Body of pancreas (tissue), 4 donors: Measurements from ENCODE around the gene CCDC34. TPM values are rescaled to one million over a fixed set of nuclear protein-coding genes. Genes with fewer than 3 reads are reported as not detected.

Source experiments
- ATAC-seq: fragments of 150-250 bp; one replicate; pipeline ENCODE4 v1.9.1; 2016
- DNase-seq, 4 donors: peaks; one replicate each; pipeline ENCODE4 v3.0.0-alpha.2; 2019
- H3K27ac ChIP-seq, 4 donors: fragments of 200-600 bp; sonication (generic); 1 replicate in 3 of 4; 2 replicates in 1 of 4; pipeline versions ENCODE4 v1.5.1 to v1.6.1; 2016 to 2019; ENCODE audit warnings: mild to moderate bottlenecking in 1 of 4, mixed read lengths in 1 of 4, moderate library complexity in 1 of 4
- H3K27me3 ChIP-seq, 2 donors: fragments of 200-600 bp; sonication (generic); one replicate each; pipeline ENCODE4 v1.6.0; 2016; ENCODE audit warnings: mild to moderate bottlenecking in 1 of 2
- H3K36me3 ChIP-seq, 2 donors: fragments of 200-600 bp; sonication (generic); replicated peaks in 1 of 2; 2 replicates each; pipeline ENCODE4 v1.5.1; 2016; ENCODE audit warnings: low read depth in 2 of 2; ENCODE audit not compliant: insufficient read depth in 1 of 2
- H3K4me1 ChIP-seq: fragments of 200-600 bp; sonication (generic); one replicate; pipeline ENCODE4 v1.6.0; 2016
- H3K4me3 ChIP-seq, 2 donors: fragments of 200-600 bp; sonication (generic); 1 replicate in 1 of 2; 2 replicates in 1 of 2; pipeline ENCODE4 v1.5.1; 2016 to 2019
- H3K9me3 ChIP-seq, 3 donors: fragments of 200-600 bp; sonication (generic); 1 replicate in 2 of 3; 2 replicates in 1 of 3; pipeline ENCODE4 v1.5.1; 2016
- POLR2A ChIP-seq, 3 donors: fragments of 450-650 bp; IDR thresholded peaks; one replicate each; pipeline ENCODE4 v1.6.1; 2016; ENCODE audit warnings: antibody characterized with exemption in 3 of 3, mild to moderate bottlenecking in 2 of 3
- WGBS, 2 donors: methylation state at CpG; one replicate each; pipeline ENCODE4 v1.1.5; 2017; 5-methylcytosine and 5-hydroxymethylcytosine counted together
- intact Hi-C: fragments of 100-400 bp; cut with DNase I; formaldehyde crosslinking; loops from one replicate; pipeline ENCODE4 v1.15.1; 2023
- total RNA-seq, 2 donors: library from RNA; depleted of rRNA; stranded (reverse); fragments of >200 nt; gene quantifications; one replicate each; pipeline ENCODE4 v1.1.0, GENCODE V29; 2016
- TF ChIP-seq, protein P1 (sequence below), 7 experiments: fragments of 450-650 bp in 4 of 7; fragments of 200-600 bp in 3 of 7; sonication (generic) in 3 of 7; IDR thresholded peaks; one replicate each; pipeline ENCODE4 v1.5.1; 2016 to 2019; ENCODE audit warnings: antibody characterized with exemption in 7 of 7

The CCDC34 gene
- total RNA-seq, 2 donors from 2014 or later: 3.6 to 5.9 TPM

DNA sequence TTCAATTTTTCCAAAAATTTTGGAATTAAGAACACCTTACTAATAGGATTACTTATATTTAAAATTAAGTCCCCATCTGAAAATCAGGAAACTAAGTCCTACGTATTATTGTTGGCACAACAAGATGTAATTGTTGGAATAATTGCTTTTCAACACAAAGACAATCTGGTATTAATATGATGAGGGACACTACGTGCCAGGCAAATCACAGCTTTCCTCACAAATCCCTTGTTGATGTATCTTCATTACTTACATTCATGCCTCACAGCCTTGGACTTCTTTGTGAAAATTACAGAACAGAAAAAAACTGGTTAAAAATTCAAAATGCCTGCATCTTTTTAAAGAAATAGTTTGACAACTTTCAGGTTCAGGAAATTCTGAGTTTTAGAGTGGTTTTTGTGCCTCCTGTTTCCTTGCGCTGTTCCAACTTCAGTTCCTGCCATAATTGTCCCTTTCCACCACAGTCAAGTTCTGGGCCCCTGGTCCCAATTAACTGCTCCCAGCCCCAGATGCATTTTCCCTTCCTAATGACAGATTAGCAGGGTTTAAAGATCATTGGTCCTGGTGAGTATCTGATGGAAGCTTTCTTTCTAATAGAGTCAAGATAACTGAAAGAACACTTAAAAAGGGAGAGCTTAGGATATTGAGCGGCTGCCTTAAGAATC lies 23.3 kb upstream of the CCDC34 start:
- WGBS, 2 donors: 88 to 93% methylated on average over 4 of the region's 4 CpGs
- no peak for TF ChIP-seq POLR2A (IDR thresholded peaks at IDR 0.05)
- TF ChIP-seq, protein P1, sequence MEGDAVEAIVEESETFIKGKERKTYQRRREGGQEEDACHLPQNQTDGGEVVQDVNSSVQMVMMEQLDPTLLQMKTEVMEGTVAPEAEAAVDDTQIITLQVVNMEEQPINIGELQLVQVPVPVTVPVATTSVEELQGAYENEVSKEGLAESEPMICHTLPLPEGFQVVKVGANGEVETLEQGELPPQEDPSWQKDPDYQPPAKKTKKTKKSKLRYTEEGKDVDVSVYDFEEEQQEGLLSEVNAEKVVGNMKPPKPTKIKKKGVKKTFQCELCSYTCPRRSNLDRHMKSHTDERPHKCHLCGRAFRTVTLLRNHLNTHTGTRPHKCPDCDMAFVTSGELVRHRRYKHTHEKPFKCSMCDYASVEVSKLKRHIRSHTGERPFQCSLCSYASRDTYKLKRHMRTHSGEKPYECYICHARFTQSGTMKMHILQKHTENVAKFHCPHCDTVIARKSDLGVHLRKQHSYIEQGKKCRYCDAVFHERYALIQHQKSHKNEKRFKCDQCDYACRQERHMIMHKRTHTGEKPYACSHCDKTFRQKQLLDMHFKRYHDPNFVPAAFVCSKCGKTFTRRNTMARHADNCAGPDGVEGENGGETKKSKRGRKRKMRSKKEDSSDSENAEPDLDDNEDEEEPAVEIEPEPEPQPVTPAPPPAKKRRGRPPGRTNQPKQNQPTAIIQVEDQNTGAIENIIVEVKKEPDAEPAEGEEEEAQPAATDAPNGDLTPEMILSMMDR (IDR thresholded peaks at IDR 0.05): no peak

DNA sequence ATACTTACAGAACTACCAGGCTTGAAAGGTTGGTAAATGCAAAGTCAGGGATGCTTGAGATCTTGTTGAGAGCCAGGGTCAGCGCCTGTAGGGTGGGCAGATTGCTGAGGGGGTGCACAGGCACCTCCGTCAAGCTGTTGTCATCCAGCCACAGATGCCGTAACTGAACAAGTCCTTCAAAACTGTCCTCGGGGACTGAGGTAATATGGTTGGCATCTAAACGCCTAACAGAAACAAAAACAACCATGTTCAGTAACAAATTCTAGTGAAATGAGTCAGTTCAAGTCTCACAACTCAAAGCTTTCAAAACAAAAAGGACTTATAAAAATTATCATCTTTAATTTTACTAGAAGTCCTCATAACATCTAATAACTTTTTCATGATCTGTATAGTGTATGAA lies 22.2 kb upstream of the CCDC34 start:
- peaks cover 0 to 2% of the 10 kb centered on the region in 2 donors for H3K36me3 ChIP-seq
- intact Hi-C loops: no loop called here
- DNase-seq: no peak
- H3K27ac ChIP-seq: no peak overlapping the region
- TF ChIP-seq POLR2A (IDR thresholded peaks at IDR 0.05): no peak
- TF ChIP-seq, protein P1 (IDR thresholded peaks at IDR 0.05): no peak
- WGBS, 2 donors: 77 to 85% methylated on average over 5 of the region's 5 CpGs
- ATAC-seq: no peak
- H3K4me3 ChIP-seq: no peak overlapping the region
- no peaks in the 10 kb centered on the region for H3K27me3 ChIP-seq
- peaks cover 49% of the 10 kb centered on the region for H3K4me1 ChIP-seq
- no peaks in the 10 kb centered on the region for H3K9me3 ChIP-seq

More for the DNA sequence above, 23.3 kb upstream of the CCDC34 start:
- H3K4me3 ChIP-seq: no peak overlapping the region
- peaks cover 0 to 2% of the 10 kb centered on the region in 2 donors for H3K36me3 ChIP-seq
- ATAC-seq (no peak), DNase-seq (no peak)
- H3K4me1 ChIP-seq: peaks cover 47% of the 10 kb centered on the region
- H3K27me3 ChIP-seq: no peaks in the 10 kb centered on the region
- intact Hi-C loops: no loop called here
- H3K27ac ChIP-seq: peak overlapping the region in 1 of 4 donors; percentile 19
- H3K9me3 ChIP-seq: no peaks in the 10 kb centered on the region

GRCh38 chr11:27384227-27384626 lies 21.2 kb upstream of the CCDC34 start:
- Histone ChIP-seq H3K27ac (no peak overlapping the region), H3K4me1 (peaks cover 49% of the 10 kb centered on the region), H3K27me3 (no peaks in the 10 kb centered on the region), H3K9me3 (no peaks in the 10 kb centered on the region), H3K4me3 (no peak overlapping the region), H3K36me3 (peaks cover 0 to 6% of the 10 kb centered on the region in 2 donors)
- ATAC-seq (no peak), DNase-seq (no peak)
- TF ChIP-seq, protein P1 (IDR thresholded peaks at IDR 0.05): no peak
- no peak for TF ChIP-seq POLR2A (IDR thresholded peaks at IDR 0.05)
- intact Hi-C loops: no loop called here

DNA sequence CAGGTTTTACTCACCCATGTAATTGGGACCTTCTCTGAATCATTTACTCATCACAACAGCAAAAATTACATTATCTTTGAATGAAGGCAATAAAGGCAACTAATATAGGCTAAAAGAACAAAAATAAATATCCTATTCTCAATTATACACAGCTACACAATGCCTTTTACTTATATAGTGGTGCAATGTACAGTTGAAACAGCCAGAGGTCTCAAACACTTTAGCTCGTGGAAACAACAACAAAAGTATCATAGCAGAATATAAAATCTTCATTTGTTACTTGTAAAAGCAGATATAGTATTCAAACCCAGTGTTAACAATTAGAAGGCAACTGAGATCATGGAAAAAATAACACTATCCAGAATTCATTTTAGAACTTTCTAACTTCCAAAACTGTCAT lies 20.6 kb upstream of the CCDC34 start:
- 59 to 75% methylated on average over 1 of the region's 1 CpG for WGBS, 2 donors
- intact Hi-C loops: no loop called here
- peaks cover 0 to 6% of the 10 kb centered on the region in 2 donors for H3K36me3 ChIP-seq
- DNase-seq (no peak), ATAC-seq (no peak)
- H3K27ac ChIP-seq: peak overlapping the region in 2 of 4 donors; percentile 82 to 87
- TF ChIP-seq, protein P1 (IDR thresholded peaks at IDR 0.05): no peak
- no peak for TF ChIP-seq POLR2A (IDR thresholded peaks at IDR 0.05)
- peaks cover 49% of the 10 kb centered on the region for H3K4me1 ChIP-seq
- H3K9me3 ChIP-seq: no peaks in the 10 kb centered on the region
- H3K4me3 ChIP-seq: no peak overlapping the region
- H3K27me3 ChIP-seq: no peaks in the 10 kb centered on the region

DNA sequence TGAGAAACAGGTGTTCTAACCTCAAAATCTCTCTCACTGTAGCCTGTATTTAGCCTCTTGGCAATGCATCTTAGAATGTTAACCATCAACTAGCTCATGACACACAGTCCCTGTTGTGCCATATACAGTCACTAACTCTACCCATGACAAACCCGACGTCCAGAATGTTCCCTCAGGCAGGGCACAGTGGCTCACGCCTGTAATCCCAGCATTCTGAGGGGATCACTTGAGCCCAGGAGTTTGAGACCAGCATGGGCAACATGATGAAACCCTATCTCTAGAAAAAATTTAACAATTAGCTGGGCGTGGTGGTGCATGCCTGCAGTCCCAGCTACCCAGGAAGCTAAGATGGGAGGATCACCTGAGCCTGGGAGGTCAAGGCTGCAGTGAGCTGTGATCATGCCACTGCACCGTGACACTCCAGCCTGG lies 18.2 kb upstream of the CCDC34 start:
- H3K27me3 ChIP-seq: no peaks in the 10 kb centered on the region
- intact Hi-C loops: no loop called here
- peak in 1 of 3 donors; percentile 17 for TF ChIP-seq POLR2A (IDR thresholded peaks at IDR 0.05)
- TF ChIP-seq, protein P1 (IDR thresholded peaks at IDR 0.05): no peak
- DNase-seq: peak; percentile 57 to 84 (median 68)
- WGBS, 2 donors: 23 to 33% methylated on average over 5 of the region's 5 CpGs
- H3K9me3 ChIP-seq: no peaks in the 10 kb centered on the region
- peak; percentile 98 for ATAC-seq
- no peak overlapping the region for H3K4me3 ChIP-seq
- H3K27ac ChIP-seq: peak overlapping the region; percentile 22 to 87 (median 82)
- peaks cover 0 to 7% of the 10 kb centered on the region in 2 donors for H3K36me3 ChIP-seq
- peaks cover 57% of the 10 kb centered on the region for H3K4me1 ChIP-seq
